Fibroblast of pulmonary artery (primary cell): ENCODE results near the gene ANKRD60.

Experiments used
- DNase-seq: peaks from one replicate; pipeline ENCODE4 v3.0.0-alpha.2; 2010; ENCODE audit warnings: low read depth
- H3K4me3 ChIP-seq: replicated peaks from 2 replicates; pipeline ENCODE4 v1.5.1; 2011; ENCODE audit warnings: low read depth, mild to moderate bottlenecking, control low read depth, low read length, moderate library complexity
- CTCF ChIP-seq: IDR thresholded peaks from 2 replicates; pipeline ENCODE4 v1.5.1; 2011; ENCODE audit warnings: mild to moderate bottlenecking, control low read depth, low read length, inconsistent platforms; ENCODE audit errors: missing control alignments

Gene ANKRD60

DNA sequence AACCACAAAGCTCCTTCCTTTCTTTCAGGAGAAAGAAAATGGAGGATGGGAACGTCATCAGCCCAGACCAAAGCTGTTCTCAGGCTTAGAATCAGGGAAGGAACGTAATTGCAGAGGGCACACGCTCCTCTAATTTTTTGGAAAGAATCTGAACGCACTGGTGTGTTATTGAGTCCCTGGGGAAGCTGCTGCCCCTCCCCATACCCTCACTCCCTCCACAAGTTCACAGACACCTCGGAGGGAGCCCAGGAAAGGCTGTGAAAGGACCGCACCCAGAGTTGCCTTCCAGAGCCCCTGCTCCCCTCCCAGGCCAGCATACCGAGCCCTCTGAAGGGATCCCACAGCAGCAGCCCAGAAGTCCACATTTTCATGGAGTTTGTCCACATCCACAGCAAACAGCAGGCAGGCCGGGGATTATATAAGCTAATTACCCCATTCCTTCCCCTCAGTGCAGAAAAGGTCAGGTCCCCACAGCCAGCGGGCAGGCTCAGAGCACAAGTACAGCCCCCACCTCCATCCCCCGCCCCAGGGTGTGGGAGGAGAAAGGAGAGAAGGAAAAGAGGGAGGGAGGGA, 53.7 kb downstream of the ANKRD60 start:
- no peak overlapping the region for H3K4me3 ChIP-seq
- no peak for DNase-seq
- TF ChIP-seq CTCF = no peak

- no peak overlapping the region for H3K4me3 ChIP-seq
- TF ChIP-seq CTCF = no peak
- DNase-seq = no peak
These were observed 54.3 kb downstream of the ANKRD60 start for GRCh38 chr20:58173930-58174707.

DNA sequence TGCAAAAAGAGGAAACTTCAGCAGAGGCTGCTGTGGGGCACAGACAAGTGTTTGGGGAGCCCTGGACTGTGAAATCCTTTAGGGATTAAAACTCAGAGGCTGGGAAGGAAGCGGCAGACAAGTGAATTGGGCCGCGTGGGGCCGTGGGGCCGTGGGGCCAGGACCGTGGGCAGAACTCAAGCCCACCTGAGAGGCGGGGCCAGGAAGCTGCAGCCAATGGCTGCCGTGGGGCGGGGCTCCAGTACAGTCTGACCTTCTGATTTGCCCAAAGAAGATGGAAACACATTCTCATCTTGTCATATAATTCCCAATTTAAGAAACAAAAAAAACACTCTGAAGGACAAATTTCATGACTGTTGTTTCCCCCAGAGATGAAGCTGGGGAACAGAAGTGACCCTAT, 55.4 kb downstream of the ANKRD60 start:
- DNase-seq = no peak
- no peak overlapping the region for H3K4me3 ChIP-seq
- TF ChIP-seq CTCF = no peak

DNA sequence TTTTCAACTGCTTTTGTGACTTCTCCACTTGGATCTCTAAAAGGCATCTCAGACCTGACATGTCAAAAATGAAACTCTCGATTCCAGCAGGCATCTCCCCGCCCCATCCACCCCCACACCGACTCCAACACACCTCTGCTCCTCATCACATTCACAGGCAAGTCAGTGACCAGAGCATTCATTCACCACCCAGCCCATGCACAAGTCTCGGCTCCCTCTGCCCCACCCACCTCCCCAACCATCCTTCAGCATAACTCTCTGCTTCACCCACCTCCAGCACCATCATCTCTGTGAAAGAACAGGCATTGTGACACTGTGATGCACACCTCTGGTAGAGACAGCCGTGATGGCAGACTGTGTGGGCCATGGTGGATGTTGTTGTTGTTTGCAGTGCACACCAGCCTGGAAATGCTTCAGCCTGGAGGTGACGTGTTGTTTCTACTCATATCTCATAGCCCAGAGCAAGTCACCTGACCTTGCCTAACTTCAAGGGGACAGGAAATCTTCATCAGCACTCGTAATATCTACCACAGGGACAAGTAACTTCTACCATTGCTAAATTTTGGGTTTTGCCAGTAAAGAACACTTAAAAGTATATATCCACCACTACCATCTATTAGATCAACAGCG, 56.5 kb downstream of the ANKRD60 start:
- TF ChIP-seq CTCF = no peak
- no peak for DNase-seq
- H3K4me3 ChIP-seq = no peak overlapping the region

- H3K4me3 ChIP-seq = no peak overlapping the region
- DNase-seq = no peak
- no peak for TF ChIP-seq CTCF
These were observed 59.0 kb downstream of the ANKRD60 start for GRCh38 chr20:58169450-58169849.

GRCh38 chr20:58168843-58169242, 59.6 kb downstream of the ANKRD60 start:
- no peak for DNase-seq
- no peak overlapping the region for H3K4me3 ChIP-seq
- no peak for TF ChIP-seq CTCF

DNA sequence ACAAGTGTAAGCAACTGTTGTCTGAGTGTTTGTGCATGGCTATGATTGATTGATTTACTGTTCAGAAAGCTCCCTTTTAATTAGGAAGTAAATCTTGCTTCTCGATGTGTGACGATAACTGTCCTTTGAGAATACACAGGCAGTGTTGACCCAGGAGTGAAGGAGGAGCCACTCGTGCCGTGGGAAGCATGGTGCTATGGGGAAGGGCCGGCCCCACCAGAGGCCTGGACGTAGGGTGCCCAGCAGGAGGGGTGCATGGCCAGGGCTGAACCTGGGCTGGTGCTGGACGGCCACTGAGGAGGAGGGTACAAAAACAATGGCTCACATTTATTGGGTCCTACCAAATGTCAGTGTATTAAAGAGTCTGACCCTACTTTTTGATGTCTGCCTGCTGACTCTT, 60.7 kb downstream of the ANKRD60 start:
- DNase-seq = no peak
- no peak for TF ChIP-seq CTCF

More for the DNA sequence above, 60.7 kb downstream of the ANKRD60 start:
- no peak overlapping the region for H3K4me3 ChIP-seq
